ENCODE measurements around the gene ZFPL1. TPM values are rescaled to one million over a fixed set of nuclear protein-coding genes. Genes with fewer than 3 reads are reported as not detected.
A peak's percentile ranks its signal among the peaks of the same experiment; 100 is the strongest.

ZFPL1 gene
- total and polyA plus RNA-seq, 8 donors = 24.9 to 36.4 (median 28.9) TPM

- DNase-seq (peak in 1 of 4 donors; percentile 21), ATAC-seq (no peak)
- Histone ChIP-seq H3K4me1 (peaks cover 16 to 32% of the 10 kb centered on the region in 2 donors), H3K9me3 (no peaks in the 10 kb centered on the region), H3K27ac (peak overlapping the region; percentile 98), H3K36me3 (peaks cover 0 to 23% of the 10 kb centered on the region in 2 donors), H3K4me3 (peak overlapping the region; percentile 84 to 98), H3K27me3 (no peaks in the 10 kb centered on the region)
- no peak for TF ChIP-seq CTCF (IDR thresholded peaks at IDR 0.05)
- intact Hi-C loops (cut with DNase I) = no loop called here
Observed at GRCh38 chr11:65135633-65136145, 51.7 kb downstream of the ZFPL1 start.

- TF ChIP-seq CTCF (IDR thresholded peaks at IDR 0.05) = no peak
- no peaks in the 10 kb centered on the region for H3K9me3 ChIP-seq
- H3K36me3 ChIP-seq = peaks cover 0 to 14% of the 10 kb centered on the region in 2 donors
- intact Hi-C loops (cut with DNase I) = no loop called here
- DNase-seq = no peak
- H3K27me3 ChIP-seq = no peaks in the 10 kb centered on the region
- no peak overlapping the region for H3K27ac ChIP-seq
- no peak overlapping the region for H3K4me3 ChIP-seq
- peaks cover 16 to 32% of the 10 kb centered on the region in 2 donors for H3K4me1 ChIP-seq
- ATAC-seq = no peak
Observed at GRCh38 chr11:65136515-65137096, 52.6 kb downstream of the ZFPL1 start.

Small RNAs within 50 kb of the gene (microRNA-seq; reads per million reads assigned to microRNA genes)
- 0.17 to 0.96 reads per million in 2 donors for gene MIR6751

Other genes with a start within 250 kb of the ZFPL1 start
- gene CDC42BPG, start 239.6 kb upstream of the ZFPL1 start, total RNA-seq = 10 to 100 TPM; 18.0 to 25.9 TPM
- gene CDC42BPG, start 239.6 kb upstream of the ZFPL1 start, polyA plus RNA-seq (ENCODE audit: insufficient read length in 6 of 6) = 10 to 100 TPM in 1 of 6 donors, 1 to 10 TPM in 5; 6.8 to 10.3 (median 8.6) TPM
- gene EHD1, start 205.6 kb upstream of the ZFPL1 start, total RNA-seq = 100 to 1,000 TPM in 1 of 2 donors, 10 to 100 TPM in 1; 73.0 to 153 TPM
- 10 to 100 TPM; 44.7 to 63.8 (median 52.9) TPM for gene EHD1, start 205.6 kb upstream of the ZFPL1 start, polyA plus RNA-seq (ENCODE audit: insufficient read length in 6 of 6)
- 10 to 100 TPM; 21.9 to 23.5 TPM for gene ATG2A, start 167.0 kb upstream of the ZFPL1 start, total RNA-seq
- gene ATG2A, start 167.0 kb upstream of the ZFPL1 start, polyA plus RNA-seq (ENCODE audit: insufficient read length in 6 of 6) = 10 to 100 TPM; 14.2 to 21.1 (median 17.5) TPM
- 10 to 100 TPM; 24.4 to 29.9 TPM for gene PPP2R5B, start 159.5 kb upstream of the ZFPL1 start, total RNA-seq
- 10 to 100 TPM; 12.1 to 14.4 (median 13.5) TPM for gene PPP2R5B, start 159.5 kb upstream of the ZFPL1 start, polyA plus RNA-seq (ENCODE audit: insufficient read length in 6 of 6)
- gene GPHA2, start 148.3 kb upstream of the ZFPL1 start, total RNA-seq = not detected
- under 1 TPM in 3 of 6 donors, not detected in 3; 0.25 to 0.60 (median 0.49) TPM for gene GPHA2, start 148.3 kb upstream of the ZFPL1 start, polyA plus RNA-seq (ENCODE audit: insufficient read length in 6 of 6)
- gene MAJIN, start 112.1 kb upstream of the ZFPL1 start, total RNA-seq = not detected
- under 1 TPM in 2 of 6 donors, not detected in 4; 0.11 to 0.14 TPM for gene MAJIN, start 112.1 kb upstream of the ZFPL1 start, polyA plus RNA-seq (ENCODE audit: insufficient read length in 6 of 6)
- 1 to 10 TPM; 3.2 to 8.1 TPM for gene BATF2, start 87.3 kb upstream of the ZFPL1 start, total RNA-seq
- 1 to 10 TPM; 2.6 to 3.7 (median 3.5) TPM for gene BATF2, start 87.3 kb upstream of the ZFPL1 start, polyA plus RNA-seq (ENCODE audit: insufficient read length in 6 of 6)
- gene ARL2, start 70.1 kb upstream of the ZFPL1 start, total RNA-seq = 10 to 100 TPM; 85.3 to 89.9 TPM
- 10 to 100 TPM; 42.2 to 58.3 (median 48.1) TPM for gene ARL2, start 70.1 kb upstream of the ZFPL1 start, polyA plus RNA-seq (ENCODE audit: insufficient read length in 6 of 6)
- 10 to 100 TPM; 22.6 to 27.4 TPM for gene SNX15, start 56.8 kb upstream of the ZFPL1 start, total RNA-seq
- 10 to 100 TPM; 22.0 to 26.3 (median 23.3) TPM for gene SNX15, start 56.8 kb upstream of the ZFPL1 start, polyA plus RNA-seq (ENCODE audit: insufficient read length in 6 of 6)
- gene SAC3D1, start 43.0 kb upstream of the ZFPL1 start, total RNA-seq = 10 to 100 TPM; 13.2 to 15.4 TPM
- gene SAC3D1, start 43.0 kb upstream of the ZFPL1 start, polyA plus RNA-seq (ENCODE audit: insufficient read length in 6 of 6) = 10 to 100 TPM in 4 of 6 donors, 1 to 10 TPM in 2; 8.9 to 14.0 (median 11.1) TPM
- 10 to 100 TPM in 1 of 2 donors, 1 to 10 TPM in 1; 8.5 to 10.4 TPM for gene NAALADL1, start 25.7 kb upstream of the ZFPL1 start, total RNA-seq
- gene NAALADL1, start 25.7 kb upstream of the ZFPL1 start, polyA plus RNA-seq (ENCODE audit: insufficient read length in 6 of 6) = 10 to 100 TPM; 11.5 to 20.7 (median 15.4) TPM
- gene CDCA5, start 182 bp upstream of the ZFPL1 start, total RNA-seq = 10 to 100 TPM in 1 of 2 donors, 1 to 10 TPM in 1; 7.1 to 11.3 TPM
- 10 to 100 TPM; 12.7 to 27.9 (median 17.1) TPM for gene CDCA5, start 182 bp upstream of the ZFPL1 start, polyA plus RNA-seq (ENCODE audit: insufficient read length in 6 of 6)
- 10 to 100 TPM; 79.4 to 86.8 TPM for gene VPS51, start 12.0 kb downstream of the ZFPL1 start, total RNA-seq
- gene VPS51, start 12.0 kb downstream of the ZFPL1 start, polyA plus RNA-seq (ENCODE audit: insufficient read length in 6 of 6) = 100 to 1,000 TPM in 4 of 6 donors, 10 to 100 TPM in 2; 97.2 to 143 (median 118) TPM
- 10 to 100 TPM; 37.1 to 41.0 TPM for gene TM7SF2, start 27.6 kb downstream of the ZFPL1 start, total RNA-seq
- 10 to 100 TPM; 16.1 to 25.5 (median 21.5) TPM for gene TM7SF2, start 27.6 kb downstream of the ZFPL1 start, polyA plus RNA-seq (ENCODE audit: insufficient read length in 6 of 6)
- gene ZNHIT2, start 33.5 kb downstream of the ZFPL1 start, total RNA-seq = 10 to 100 TPM in 1 of 2 donors, 1 to 10 TPM in 1; 8.0 to 10.6 TPM
- 1 to 10 TPM; 3.1 to 6.2 (median 4.9) TPM for gene ZNHIT2, start 33.5 kb downstream of the ZFPL1 start, polyA plus RNA-seq (ENCODE audit: insufficient read length in 6 of 6)
- 100 to 1,000 TPM; 621 to 685 TPM for gene FAU, start 37.9 kb downstream of the ZFPL1 start, total RNA-seq
- 1,000 to 10,000 TPM in 1 of 6 donors, 100 to 1,000 TPM in 5; 705 to 1,036 (median 867) TPM for gene FAU, start 37.9 kb downstream of the ZFPL1 start, polyA plus RNA-seq (ENCODE audit: insufficient read length in 6 of 6)
- 10 to 100 TPM; 46.8 to 47.2 TPM for gene MRPL49, start 38.1 kb downstream of the ZFPL1 start, total RNA-seq
- gene MRPL49, start 38.1 kb downstream of the ZFPL1 start, polyA plus RNA-seq (ENCODE audit: insufficient read length in 6 of 6) = 10 to 100 TPM; 39.3 to 44.4 (median 41.9) TPM
- gene SYVN1, start 50.3 kb downstream of the ZFPL1 start, total RNA-seq = 10 to 100 TPM; 63.5 to 74.5 TPM
- gene SYVN1, start 50.3 kb downstream of the ZFPL1 start, polyA plus RNA-seq (ENCODE audit: insufficient read length in 6 of 6) = 10 to 100 TPM; 37.2 to 53.4 (median 45.2) TPM
- not detected for gene SPDYC, start 86.0 kb downstream of the ZFPL1 start, total RNA-seq
- not detected for gene SPDYC, start 86.0 kb downstream of the ZFPL1 start, polyA plus RNA-seq (ENCODE audit: insufficient read length in 6 of 6)
- gene CAPN1, start 97.7 kb downstream of the ZFPL1 start, total RNA-seq = 100 to 1,000 TPM; 232 to 248 TPM
- gene CAPN1, start 97.7 kb downstream of the ZFPL1 start, polyA plus RNA-seq (ENCODE audit: insufficient read length in 6 of 6) = 100 to 1,000 TPM in 1 of 6 donors, 10 to 100 TPM in 5; 80.5 to 100 (median 86.0) TPM
- 10 to 100 TPM in 1 of 2 donors, 1 to 10 TPM in 1; 9.4 to 19.2 TPM for gene POLA2, start 177.7 kb downstream of the ZFPL1 start, total RNA-seq
- 10 to 100 TPM; 19.3 to 30.2 (median 22.7) TPM for gene POLA2, start 177.7 kb downstream of the ZFPL1 start, polyA plus RNA-seq (ENCODE audit: insufficient read length in 6 of 6)
- gene CDC42EP2, start 230.6 kb downstream of the ZFPL1 start, total RNA-seq = 10 to 100 TPM; 11.6 to 18.5 TPM
- gene CDC42EP2, start 230.6 kb downstream of the ZFPL1 start, polyA plus RNA-seq (ENCODE audit: insufficient read length in 6 of 6) = 10 to 100 TPM in 1 of 6 donors, 1 to 10 TPM in 5; 4.6 to 12.5 (median 8.5) TPM
- gene DPF2, start 249.6 kb downstream of the ZFPL1 start, total RNA-seq = 10 to 100 TPM; 47.4 to 51.4 TPM
- gene DPF2, start 249.6 kb downstream of the ZFPL1 start, polyA plus RNA-seq (ENCODE audit: insufficient read length in 6 of 6) = 10 to 100 TPM; 85.0 to 94.8 (median 92.4) TPM